K562 (cell line): ENCODE results near the gene LRRC7. TPM values are rescaled to one million over a fixed set of nuclear protein-coding genes. Genes with fewer than 3 reads are reported as not detected.
A peak's percentile ranks its signal among the peaks of the same experiment; 100 is the strongest.

Experiments
- ATAC-seq: fragments of 200-7000 bp; cut with Tn5 transposase; 3 replicates; pipeline ENCODE4 v1.9.1; 2020; ENCODE audit warnings: moderate library complexity
- BruUV-seq: library from RNA; stranded (reverse); fragments of 400-500 nt; replicated peaks from 2 replicates; lab custom pipeline; 2021; lab: Mats Ljungman, UMichigan
- CTCF ChIA-PET: fragments of 300-600 bp; formaldehyde crosslinking; extraction: SDS; loops from one replicate; lab custom pipeline; 2021; ENCODE audit warnings: low intra/inter-chr PET ratio; lab: Yijun Ruan, JAX
- POLR2A ChIA-PET: fragments of 300-600, 350-650 bp; sonication (Branson Sonifier 250); formaldehyde crosslinking; extraction: SDS; loops from one replicate; lab custom pipeline; 2021; ENCODE audit warnings: antibody characterized with exemption, inconsistent platforms; lab: Yijun Ruan, JAX
- DNase-seq, 4 experiments: peaks; one replicate each; pipeline versions ENCODE4 v3.0.0 to v3.0.0-alpha.2; 2011 to 2018; ENCODE audit warnings: low spot score in 3 of 4, mixed read lengths in 3 of 4; ENCODE audit errors: extremely low read depth in 1 of 4
- FAIRE-seq: peaks from 2 replicates; lab custom pipeline; 2011; peaks lifted over from hg19 to GRCh38; lab: Jason Lieb, UNC
- H2AFZ ChIP-seq: 2 replicates; pipeline ENCODE4 v1.6.0; 2011; ENCODE audit warnings: low read depth, low read length, control low read depth, inconsistent platforms
- H3K27ac ChIP-seq: fragments of 200-600 bp; 3 replicates; pipeline ENCODE4 v1.8.0; 2011; ENCODE audit warnings: low read depth, mild to moderate bottlenecking, control low read depth, inconsistent platforms, low read length, moderate library complexity, mixed read lengths; ENCODE audit errors: extremely low read depth
- H3K27me3 ChIP-seq, 2 experiments: fragments of 300-600 bp in 1 of 2; 2 replicates in 1 of 2; 3 replicates in 1 of 2; pipeline versions ENCODE4 v1.6.0 to v1.8.0; 2011; ENCODE audit warnings: inconsistent platforms in 2 of 2, low read length in 2 of 2, mild to moderate bottlenecking in 1 of 2, mixed read lengths in 1 of 2, moderate library complexity in 1 of 2; ENCODE audit not compliant: control insufficient read depth in 2 of 2, insufficient read depth in 2 of 2
- H3K36me3 ChIP-seq: fragments of 300-600 bp; 3 replicates; pipeline ENCODE4 v1.8.0; 2011; ENCODE audit warnings: mild to moderate bottlenecking, low read length, inconsistent platforms; ENCODE audit not compliant: control insufficient read depth, insufficient read depth
- H3K4me1 ChIP-seq, 2 experiments: fragments of 200-600 bp in 1 of 2; replicated peaks in 1 of 2; 2 replicates in 1 of 2; 3 replicates in 1 of 2; pipeline versions ENCODE4 v1.5.1 to v1.8.0; 2011; ENCODE audit warnings: inconsistent platforms in 2 of 2, low read length in 2 of 2, mild to moderate bottlenecking in 1 of 2, mixed read lengths in 1 of 2, moderate library complexity in 1 of 2; ENCODE audit not compliant: control insufficient read depth in 2 of 2, insufficient read depth in 2 of 2
- H3K4me2 ChIP-seq: 2 replicates; pipeline ENCODE4 v1.6.1; 2011; ENCODE audit warnings: low read length, control low read depth, inconsistent platforms, mixed read lengths; ENCODE audit not compliant: insufficient read depth
- H3K4me3 ChIP-seq: fragments of 200-600 bp; sonication (generic), shearing (Covaris generic); 2 replicates; pipeline ENCODE4 v1.5.1; 2016; ENCODE audit warnings: control low read depth, inconsistent platforms
- H3K79me2 ChIP-seq: fragments of 200-600 bp; 3 replicates; pipeline ENCODE4 v1.8.0; 2011; ENCODE audit warnings: low read length, inconsistent platforms; ENCODE audit not compliant: control insufficient read depth, insufficient read depth
- H3K9ac ChIP-seq, 2 experiments: 2 replicates each; pipeline versions ENCODE4 v1.6.0 to v1.6.1; 2011; ENCODE audit warnings: low read depth in 2 of 2, low read length in 2 of 2, control low read depth in 1 of 2, inconsistent platforms in 1 of 2, mild to moderate bottlenecking in 1 of 2, mixed read lengths in 1 of 2; ENCODE audit not compliant: insufficient read depth in 1 of 2
- H3K9me1 ChIP-seq: one replicate; pipeline ENCODE4 v1.6.0; 2011; ENCODE audit warnings: inconsistent platforms, mild to moderate bottlenecking, low read length, moderate library complexity; ENCODE audit not compliant: control insufficient read depth, insufficient read depth
- H3K9me3 ChIP-seq: replicated peaks from 2 replicates; pipeline ENCODE4 v1.5.1; 2011; ENCODE audit warnings: low read depth, low read length, inconsistent platforms; ENCODE audit not compliant: control insufficient read depth, insufficient read depth
- H4K20me1 ChIP-seq: replicated peaks from 2 replicates; pipeline ENCODE4 v1.6.1; 2011; ENCODE audit warnings: low read length, inconsistent platforms, mixed read lengths; ENCODE audit not compliant: control insufficient read depth, insufficient read depth
- DPF2 ChIP-seq: fragments of 450-650 bp; IDR thresholded peaks from 2 replicates; pipeline ENCODE4 v1.6.1; 2016
- MEIS2 ChIP-seq: fragments of 450-650 bp; IDR thresholded peaks from 2 replicates; pipeline ENCODE4 v1.6.1; 2014; ENCODE audit warnings: mild to moderate bottlenecking; ENCODE audit not compliant: partially characterized antibody
- in situ Hi-C: fragments of 300-500 bp; cut with MboI; formaldehyde crosslinking; loops from 4 replicates; pipeline ENCODE4 v1.15.0; 2018; ENCODE audit warnings: inconsistent platforms, mixed read lengths
- intact Hi-C: fragments of 100-400 bp; cut with micrococcal nuclease; formaldehyde crosslinking; loops from 2 replicates; pipeline ENCODE4 v1.14.2; 2022
- polyA plus RNA-seq, 8 experiments: library from polyadenylated mRNA; depleted of rRNA in 4 of 8; stranded (reverse) in 5 of 8; unstranded in 3 of 8; fragments of >200 nt; fragmentation: Nextera tagmentation in 2 of 8; fragmentation: Illumina TruSeq in 1 of 8; extraction: Ambion mirVana in 2 of 8; extraction: Trizol in 1 of 8; gene quantifications; 2 replicates each; pipeline versions ENCODE4 v1.2.1 to v1.2.3, GENCODE V29; 2011 to 2014; ENCODE audit warnings: inconsistent platforms in 1 of 8, missing spikeins in 1 of 8
- total RNA-seq, 7 experiments: library from RNA; depleted of rRNA in 6 of 7; stranded (reverse); fragments of >200 nt in 6 of 7; fragmentation: Illumina TruSeq in 2 of 7; extraction: Trizol in 2 of 7; gene quantifications; 2 replicates each; pipeline versions ENCODE4 v1.2.1 to v1.2.3, GENCODE V29; 2011 to 2021; ENCODE audit warnings: low replicate concordance in 1 of 7
- TF ChIP-seq, protein P1 (sequence below), 2 experiments: IDR thresholded peaks in 1 of 2; conservative IDR thresholded peaks in 1 of 2; 2 replicates each; pipeline ENCODE4 v1.6.1; 2016; ENCODE audit warnings: low read depth in 2 of 2, mild to moderate bottlenecking in 1 of 2, missing compliant biosample characterization in 1 of 2, missing genetic modification characterization in 1 of 2, moderate library complexity in 1 of 2
- TF ChIP-seq, protein P2 (sequence below), 2 experiments: fragments of 200-800 bp in 1 of 2; sonication (Bioruptor generic) in 1 of 2; sonication (generic) in 1 of 2; formaldehyde crosslinking in 1 of 2; IDR thresholded peaks in 1 of 2; conservative IDR thresholded peaks in 1 of 2; 2 replicates each; pipeline versions ENCODE4 v1.5.0 to v1.6.1; 2016 to 2020; ENCODE audit warnings: missing compliant biosample characterization in 1 of 2, missing genetic modification characterization in 1 of 2, missing genetic modification reagents in 1 of 2
- TF ChIP-seq, protein P3 (sequence below): fragments of 250-450 bp; sonication (Bioruptor Pico); IDR thresholded peaks from 2 replicates; pipeline ENCODE4 v1.5.0; 2021; ENCODE audit warnings: mild to moderate bottlenecking, borderline replicate concordance

Gene LRRC7
- total and polyA plus RNA-seq, 9 of the 15 experiments (the other 6 are each of a cell fraction or from before 2014, with no cell fraction given), result 0.09 to 0.94 (median 0.49) TPM

DNA sequence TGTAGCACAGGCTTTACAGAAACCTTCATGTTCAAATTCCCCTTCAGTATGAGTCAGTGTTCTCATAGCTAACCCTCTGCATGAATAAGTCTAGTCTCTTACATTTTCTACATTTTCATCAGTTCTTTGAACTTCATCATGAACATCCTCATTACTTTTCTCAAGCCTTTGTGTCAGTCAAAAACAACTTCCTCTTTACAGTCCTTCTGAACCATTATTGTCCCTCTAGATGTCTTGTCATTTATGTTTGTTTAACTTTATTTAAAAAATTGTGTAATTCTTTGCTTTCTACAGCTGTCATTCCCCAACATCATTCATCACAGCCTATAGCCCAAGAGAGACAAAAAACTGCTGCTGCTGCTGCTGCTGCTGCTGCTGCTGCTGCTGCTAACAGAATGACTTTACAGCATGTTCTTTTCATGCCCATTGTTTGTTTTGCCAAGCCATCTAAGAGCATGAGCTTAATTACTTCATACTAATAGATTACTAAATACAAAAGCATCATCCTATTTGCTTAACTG is 504.6 kb downstream of the LRRC7 start:
- no peaks in the 10 kb centered on the region for H3K36me3 ChIP-seq
- POLR2A ChIA-PET, result no interaction called here
- DNase-seq (no peak), ATAC-seq (no peak), FAIRE-seq (no peak)
- H3K4me2 ChIP-seq, result no peak overlapping the region
- H3K9me3 ChIP-seq, result no peaks in the 10 kb centered on the region
- intact Hi-C loops, result no loop called here
- H4K20me1 ChIP-seq, result no peaks in the 10 kb centered on the region
- no TSS peak for BruUV-seq
- H3K27ac ChIP-seq, result no peak overlapping the region
- H3K9ac ChIP-seq, result no peak overlapping the region
- H3K27me3 ChIP-seq, result no peaks in the 10 kb centered on the region
- no peak overlapping the region for H2AFZ ChIP-seq
- no peaks in the 10 kb centered on the region for H3K79me2 ChIP-seq
- in situ Hi-C loops, result no loop called here
- H3K9me1 ChIP-seq, result no peaks in the 10 kb centered on the region
- H3K4me3 ChIP-seq, result no peak overlapping the region
- CTCF ChIA-PET, result no interaction called here
- H3K4me1 ChIP-seq, result no peaks in the 10 kb centered on the region; a peak in 1 of 5 replicates
- TF ChIP-seq MEIS2 (peak; percentile 20), DPF2 (no peak)
- TF ChIP-seq, protein P1, sequence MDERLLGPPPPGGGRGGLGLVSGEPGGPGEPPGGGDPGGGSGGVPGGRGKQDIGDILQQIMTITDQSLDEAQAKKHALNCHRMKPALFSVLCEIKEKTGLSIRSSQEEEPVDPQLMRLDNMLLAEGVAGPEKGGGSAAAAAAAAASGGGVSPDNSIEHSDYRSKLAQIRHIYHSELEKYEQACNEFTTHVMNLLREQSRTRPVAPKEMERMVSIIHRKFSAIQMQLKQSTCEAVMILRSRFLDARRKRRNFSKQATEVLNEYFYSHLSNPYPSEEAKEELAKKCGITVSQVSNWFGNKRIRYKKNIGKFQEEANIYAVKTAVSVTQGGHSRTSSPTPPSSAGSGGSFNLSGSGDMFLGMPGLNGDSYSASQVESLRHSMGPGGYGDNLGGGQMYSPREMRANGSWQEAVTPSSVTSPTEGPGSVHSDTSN (CRISPR knock-in tag; IDR thresholded peaks at IDR 0.05; ENCODE audit: low read depth), result 0 out of 2 replicates have a peak, but pooled peaks have one; percentile 17
- TF ChIP-seq, protein P1 (tag; conservative IDR thresholded peaks at IDR 0.05; ENCODE audit: low read depth), result 0 out of 2 replicates have a peak, but pooled peaks have one; percentile 27
- TF ChIP-seq, protein P2, sequence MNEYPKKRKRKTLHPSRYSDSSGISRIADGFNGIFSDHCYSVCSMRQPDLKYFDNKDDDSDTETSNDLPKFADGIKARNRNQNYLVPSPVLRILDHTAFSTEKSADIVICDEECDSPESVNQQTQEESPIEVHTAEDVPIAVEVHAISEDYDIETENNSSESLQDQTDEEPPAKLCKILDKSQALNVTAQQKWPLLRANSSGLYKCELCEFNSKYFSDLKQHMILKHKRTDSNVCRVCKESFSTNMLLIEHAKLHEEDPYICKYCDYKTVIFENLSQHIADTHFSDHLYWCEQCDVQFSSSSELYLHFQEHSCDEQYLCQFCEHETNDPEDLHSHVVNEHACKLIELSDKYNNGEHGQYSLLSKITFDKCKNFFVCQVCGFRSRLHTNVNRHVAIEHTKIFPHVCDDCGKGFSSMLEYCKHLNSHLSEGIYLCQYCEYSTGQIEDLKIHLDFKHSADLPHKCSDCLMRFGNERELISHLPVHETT (CRISPR knock-in tag; conservative IDR thresholded peaks at IDR 0.05 in 1 of 2, IDR thresholded peaks at IDR 0.05 in 1 of 2), result no peak
- TF ChIP-seq, protein P3, sequence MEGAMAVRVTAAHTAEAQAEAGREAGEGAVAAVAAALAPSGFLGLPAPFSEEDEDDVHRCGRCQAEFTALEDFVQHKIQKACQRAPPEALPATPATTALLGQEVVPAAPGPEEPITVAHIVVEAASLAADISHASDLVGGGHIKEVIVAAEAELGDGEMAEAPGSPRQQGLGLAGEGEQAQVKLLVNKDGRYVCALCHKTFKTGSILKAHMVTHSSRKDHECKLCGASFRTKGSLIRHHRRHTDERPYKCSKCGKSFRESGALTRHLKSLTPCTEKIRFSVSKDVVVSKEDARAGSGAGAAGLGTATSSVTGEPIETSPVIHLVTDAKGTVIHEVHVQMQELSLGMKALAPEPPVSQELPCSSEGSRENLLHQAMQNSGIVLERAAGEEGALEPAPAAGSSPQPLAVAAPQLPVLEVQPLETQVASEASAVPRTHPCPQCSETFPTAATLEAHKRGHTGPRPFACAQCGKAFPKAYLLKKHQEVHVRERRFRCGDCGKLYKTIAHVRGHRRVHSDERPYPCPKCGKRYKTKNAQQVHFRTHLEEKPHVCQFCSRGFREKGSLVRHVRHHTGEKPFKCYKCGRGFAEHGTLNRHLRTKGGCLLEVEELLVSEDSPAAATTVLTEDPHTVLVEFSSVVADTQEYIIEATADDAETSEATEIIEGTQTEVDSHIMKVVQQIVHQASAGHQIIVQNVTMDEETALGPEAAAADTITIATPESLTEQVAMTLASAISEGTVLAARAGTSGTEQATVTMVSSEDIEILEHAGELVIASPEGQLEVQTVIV (CRISPR knock-in tag), result no peak
